Calu3 (cell line): Measurements from ENCODE around the gene OR13J1. TPM values are rescaled to one million over a fixed set of nuclear protein-coding genes. Genes with fewer than 3 reads are reported as not detected.
A peak's percentile ranks its signal among the peaks of the same experiment; 100 is the strongest.

Experiments
- BruUV-seq: library from RNA; stranded (reverse); fragments of 400-500 nt; replicated peaks from 2 replicates; lab custom pipeline; 2021; lab: Mats Ljungman, UMichigan
- CTCF ChIA-PET: fragments of 300-600 bp; sonication (Branson Sonifier 250); formaldehyde crosslinking; loops from one replicate; lab custom pipeline; 2022; ENCODE audit warnings: antibody characterized with exemption; lab: Charles Lee
- DNase-seq: peaks from one replicate; pipeline ENCODE4 v3.0.0; 2022
- H3K27ac Mint-ChIP-seq: one replicate; pipeline ENCODE4 v1.8.0; 2022; ENCODE audit warnings: mixed read lengths; ENCODE audit not compliant: unreplicated experiment
- H3K27me3 Mint-ChIP-seq: one replicate; pipeline ENCODE4 v1.8.0; 2022; ENCODE audit warnings: mixed read lengths; ENCODE audit not compliant: unreplicated experiment
- H3K36me3 Mint-ChIP-seq: one replicate; pipeline ENCODE4 v1.8.0; 2022; ENCODE audit warnings: mild to moderate bottlenecking, moderate library complexity, mixed read lengths; ENCODE audit not compliant: insufficient read depth, unreplicated experiment
- H3K4me1 Mint-ChIP-seq: one replicate; pipeline ENCODE4 v1.8.0; 2022; ENCODE audit warnings: mild to moderate bottlenecking, low read depth, mixed read lengths; ENCODE audit not compliant: unreplicated experiment
- H3K4me3 Mint-ChIP-seq: one replicate; pipeline ENCODE4 v1.8.0; 2022; ENCODE audit warnings: mild to moderate bottlenecking, low read depth, moderate library complexity, mixed read lengths; ENCODE audit not compliant: unreplicated experiment
- H3K9me3 Mint-ChIP-seq: one replicate; pipeline ENCODE4 v1.8.0; 2022; ENCODE audit warnings: low read depth, mixed read lengths; ENCODE audit not compliant: unreplicated experiment
- intact Hi-C: fragments of 100-400 bp; cut with micrococcal nuclease; formaldehyde crosslinking; loops from one replicate; pipeline ENCODE4 v1.10.0; 2022; ENCODE audit not compliant: unreplicated experiment
- total RNA-seq: library from RNA; stranded (reverse); gene quantifications from 2 replicates; pipeline ENCODE4 v1.2.3, GENCODE V29; 2022
- TF ChIP-seq, protein P1 (sequence below): fragments of 200-600 bp; IDR thresholded peaks from one replicate; pipeline ENCODE4 v1.8.0; 2022; ENCODE audit warnings: antibody characterized with exemption; ENCODE audit not compliant: unreplicated experiment

OR13J1 gene
- total RNA-seq, 1 experiment from 2014 or later, result not detected

DNA sequence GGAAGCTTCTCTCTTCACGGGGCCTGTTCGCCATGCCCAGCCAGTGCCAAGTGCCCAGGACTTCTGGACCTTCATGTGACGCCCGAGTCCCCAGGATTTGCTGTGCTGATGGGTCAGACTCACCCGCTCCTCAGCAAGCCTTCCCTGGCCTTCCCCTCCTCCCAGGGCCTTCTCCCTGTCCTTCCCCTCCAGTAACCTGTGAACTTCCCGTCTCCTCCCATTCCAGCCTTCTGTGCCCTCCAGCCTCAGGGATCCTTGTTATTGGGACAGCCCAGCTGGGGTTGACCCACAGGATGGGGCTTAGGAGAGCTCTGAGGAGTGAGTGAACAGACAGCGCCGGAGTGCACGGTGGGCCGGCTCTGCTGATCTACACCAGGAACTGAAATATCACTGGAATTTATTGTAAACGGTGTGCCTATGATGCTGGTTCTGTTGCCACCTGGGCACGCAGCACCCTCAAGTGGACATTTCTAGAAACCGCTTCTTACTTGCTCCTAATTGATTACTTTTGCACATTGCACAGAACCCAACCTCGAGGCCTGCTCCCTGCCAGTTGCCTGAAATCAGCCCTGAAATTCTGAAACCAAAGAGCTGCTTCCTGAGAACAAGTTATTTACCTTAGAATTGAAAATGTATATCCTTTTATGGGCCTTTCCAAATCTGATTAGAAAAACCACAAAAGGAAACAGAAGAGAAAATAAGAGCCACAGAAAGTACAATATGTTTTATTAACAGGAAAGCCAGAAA lies 40.6 kb upstream of the OR13J1 start:
- no TSS peak for BruUV-seq
- Mint-ChIP-seq H3K27ac (no peak overlapping the region), H3K4me3 (no peak overlapping the region), H3K27me3 (no peaks in the 10 kb centered on the region), H3K36me3 (no peaks in the 10 kb centered on the region), H3K9me3 (no peaks in the 10 kb centered on the region), H3K4me1 (peaks cover 40% of the 10 kb centered on the region)
- TF ChIP-seq, protein P1, sequence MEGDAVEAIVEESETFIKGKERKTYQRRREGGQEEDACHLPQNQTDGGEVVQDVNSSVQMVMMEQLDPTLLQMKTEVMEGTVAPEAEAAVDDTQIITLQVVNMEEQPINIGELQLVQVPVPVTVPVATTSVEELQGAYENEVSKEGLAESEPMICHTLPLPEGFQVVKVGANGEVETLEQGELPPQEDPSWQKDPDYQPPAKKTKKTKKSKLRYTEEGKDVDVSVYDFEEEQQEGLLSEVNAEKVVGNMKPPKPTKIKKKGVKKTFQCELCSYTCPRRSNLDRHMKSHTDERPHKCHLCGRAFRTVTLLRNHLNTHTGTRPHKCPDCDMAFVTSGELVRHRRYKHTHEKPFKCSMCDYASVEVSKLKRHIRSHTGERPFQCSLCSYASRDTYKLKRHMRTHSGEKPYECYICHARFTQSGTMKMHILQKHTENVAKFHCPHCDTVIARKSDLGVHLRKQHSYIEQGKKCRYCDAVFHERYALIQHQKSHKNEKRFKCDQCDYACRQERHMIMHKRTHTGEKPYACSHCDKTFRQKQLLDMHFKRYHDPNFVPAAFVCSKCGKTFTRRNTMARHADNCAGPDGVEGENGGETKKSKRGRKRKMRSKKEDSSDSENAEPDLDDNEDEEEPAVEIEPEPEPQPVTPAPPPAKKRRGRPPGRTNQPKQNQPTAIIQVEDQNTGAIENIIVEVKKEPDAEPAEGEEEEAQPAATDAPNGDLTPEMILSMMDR, result peak; percentile 41
- peak; percentile 63 for DNase-seq
- intact Hi-C loops, result no loop called here
- CTCF ChIA-PET, result interaction anchor here (1.3 kb wide), 1 partner anchor 120 kb away, joined by 3 read pairs; no protein-coding TSS in a partner anchor

DNA sequence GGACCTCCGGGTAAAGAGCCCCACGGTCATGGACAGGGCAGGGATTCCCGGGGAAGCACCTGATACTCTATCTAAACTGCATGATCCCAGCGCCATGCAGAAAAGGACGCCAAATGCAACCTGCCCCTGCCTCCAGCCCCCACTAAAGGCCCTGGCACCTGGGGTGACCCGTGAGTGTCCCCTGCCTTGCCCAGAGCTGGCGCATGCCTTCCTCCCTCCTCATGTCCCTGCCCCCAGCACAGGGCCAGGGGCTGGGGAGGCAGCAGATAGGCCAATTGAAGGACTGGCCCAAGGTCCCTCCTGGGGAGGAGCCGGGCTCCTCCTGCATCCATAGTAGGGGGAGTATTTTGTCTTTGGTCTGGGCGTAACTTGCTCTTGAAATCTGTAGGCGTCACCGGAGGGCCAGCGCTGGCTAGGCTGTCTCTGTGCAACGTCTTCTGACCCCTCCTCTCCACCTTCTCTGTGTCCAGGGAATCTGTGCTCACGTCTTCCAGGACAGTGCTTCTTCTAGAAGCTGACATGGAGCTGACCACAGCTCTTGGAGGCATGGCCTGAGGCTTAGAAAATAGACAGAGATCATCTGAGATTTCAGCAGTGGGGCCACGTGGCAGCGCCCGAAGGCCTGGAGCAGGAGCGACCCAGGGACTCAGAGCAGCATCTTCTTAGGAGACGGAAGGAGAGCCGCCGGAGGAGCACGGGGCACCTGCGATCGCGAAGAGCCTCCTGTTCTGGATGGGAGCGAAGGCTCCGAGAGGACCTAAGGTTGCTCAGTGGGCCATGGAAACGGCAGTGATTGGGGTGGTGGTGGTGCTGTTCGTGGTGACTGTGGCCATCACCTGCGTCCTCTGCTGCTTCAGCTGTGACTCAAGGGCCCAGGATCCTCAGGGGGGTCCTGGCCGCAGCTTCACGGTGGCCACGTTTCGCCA lies 39.7 kb upstream of the OR13J1 start:
- intact Hi-C loops, result no loop called here
- Mint-ChIP-seq H3K27ac (no peak overlapping the region), H3K4me3 (no peak overlapping the region), H3K36me3 (no peaks in the 10 kb centered on the region), H3K9me3 (no peaks in the 10 kb centered on the region), H3K27me3 (no peaks in the 10 kb centered on the region), H3K4me1 (peaks cover 48% of the 10 kb centered on the region)
- CTCF ChIA-PET, result no interaction called here
- DNase-seq, result no peak
- BruUV-seq, result no TSS peak
- TF ChIP-seq, protein P1, result no peak

DNA sequence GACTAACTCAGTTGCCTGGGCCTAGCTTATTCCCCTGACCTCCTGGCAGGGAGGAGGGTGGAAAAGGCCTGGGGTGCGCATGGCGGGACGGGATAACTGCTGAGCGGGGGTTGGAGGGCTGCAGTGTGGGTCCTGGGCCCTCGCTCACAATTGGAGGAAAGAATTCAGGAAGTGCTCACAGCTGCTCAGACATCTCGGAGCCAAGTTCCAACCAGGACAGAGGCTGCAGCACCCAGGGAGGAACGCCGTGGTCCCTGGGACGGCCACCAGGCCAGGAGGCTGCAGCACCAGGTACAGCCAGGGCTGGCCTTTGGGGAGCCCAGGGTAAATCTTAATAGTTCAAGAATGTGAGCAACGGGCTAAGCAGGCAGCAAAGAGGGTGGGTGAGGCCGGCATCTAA lies 39.1 kb upstream of the OR13J1 start, which contains the start of gene SPAAR:
Gene SPAAR (plus strand): TSS at position 217 of the 400 bp plus-strand sequence. CDS start 974 bp downstream, outside the sequence.
- TF ChIP-seq, protein P1, result no peak
- no peaks in the 10 kb centered on the region for H3K9me3 Mint-ChIP-seq
- intact Hi-C loops, result no loop called here
- H3K27ac Mint-ChIP-seq, result peak within 1 kb of the TSS; percentile 50
- peaks cover 54% of the 10 kb centered on the region for H3K4me1 Mint-ChIP-seq
- H3K27me3 Mint-ChIP-seq, result no peaks in the 10 kb centered on the region
- CTCF ChIA-PET, result no interaction called here
- DNase-seq, result no peak
- H3K4me3 Mint-ChIP-seq, result no peak within 1 kb of the TSS
- H3K36me3 Mint-ChIP-seq, result no peaks in the 10 kb centered on the region
- BruUV-seq, result no TSS peak

DNA sequence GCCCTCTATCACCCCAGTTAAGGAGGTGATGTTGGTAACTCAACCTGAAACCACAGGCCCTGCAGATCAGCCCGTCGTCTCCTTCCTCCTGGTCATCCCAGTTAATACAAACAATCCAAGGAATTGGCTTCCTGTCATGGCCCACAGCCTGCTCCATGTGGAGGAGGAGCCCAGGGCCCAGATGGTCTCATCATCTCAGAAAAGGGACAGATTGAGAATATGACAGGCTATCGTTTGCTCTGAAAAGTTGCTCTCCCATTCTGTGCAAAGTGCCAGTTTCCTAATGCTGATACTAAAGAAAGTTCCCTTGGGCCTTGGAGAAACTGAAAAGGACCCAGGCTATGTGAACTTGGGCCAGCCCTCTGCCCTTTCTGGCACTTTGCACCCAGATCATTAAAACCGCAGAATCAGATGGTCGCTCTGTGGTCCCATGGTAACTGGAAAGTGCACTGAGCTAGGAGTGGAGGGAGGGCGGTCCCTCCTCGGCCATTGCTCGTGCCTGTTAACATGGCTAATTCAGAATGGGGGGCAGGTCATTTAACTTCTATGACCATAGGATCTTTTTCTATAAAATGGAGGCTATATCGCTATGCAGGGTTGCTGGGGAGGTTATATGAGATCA lies 38.4 kb upstream of the OR13J1 start:
- intact Hi-C loops, result no loop called here
- no peaks in the 10 kb centered on the region for H3K36me3 Mint-ChIP-seq
- no peaks in the 10 kb centered on the region for H3K9me3 Mint-ChIP-seq
- no peaks in the 10 kb centered on the region for H3K27me3 Mint-ChIP-seq
- CTCF ChIA-PET, result no interaction called here
- BruUV-seq, result no TSS peak
- peak overlapping the region; percentile 50 for H3K27ac Mint-ChIP-seq
- no peak for DNase-seq
- no peak overlapping the region for H3K4me3 Mint-ChIP-seq
- TF ChIP-seq, protein P1, result no peak
- H3K4me1 Mint-ChIP-seq, result peaks cover 54% of the 10 kb centered on the region
